DMS153 treated with DMSO at 0.1 percent for 48 hours (cell line): ENCODE data around the gene ZFP90.

ENCODE experiments used
- DNase-seq: peaks from one replicate; lab custom pipeline; 2025; ENCODE audit not compliant: unreplicated experiment; lab: John Stamatoyannopoulos, UW

The ZFP90 gene

DNA sequence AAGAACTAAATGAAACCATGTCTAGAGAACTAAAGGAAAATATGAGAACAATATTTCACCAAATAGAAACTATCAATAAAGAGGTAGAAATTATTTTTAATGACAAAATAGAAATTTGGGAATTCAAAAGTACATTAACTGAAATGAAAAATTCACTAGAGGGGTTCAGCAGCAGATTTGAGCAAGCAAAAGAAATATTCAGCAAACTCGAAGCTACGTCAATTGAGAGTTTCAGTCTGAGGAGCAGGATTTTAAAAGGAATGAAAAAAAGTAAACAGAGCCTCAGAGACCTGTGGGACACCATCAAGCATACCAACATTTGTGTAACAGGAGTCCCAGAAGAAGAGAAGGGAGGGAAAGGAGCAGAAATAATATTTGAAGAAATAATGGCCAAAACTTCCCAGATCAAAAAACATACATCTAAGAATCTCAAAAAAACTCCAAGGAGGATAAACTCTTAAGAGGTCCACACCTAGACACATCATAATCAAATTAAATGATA, 38.3 kb downstream of the ZFP90 start:
- DNase-seq, result no peak

DNA sequence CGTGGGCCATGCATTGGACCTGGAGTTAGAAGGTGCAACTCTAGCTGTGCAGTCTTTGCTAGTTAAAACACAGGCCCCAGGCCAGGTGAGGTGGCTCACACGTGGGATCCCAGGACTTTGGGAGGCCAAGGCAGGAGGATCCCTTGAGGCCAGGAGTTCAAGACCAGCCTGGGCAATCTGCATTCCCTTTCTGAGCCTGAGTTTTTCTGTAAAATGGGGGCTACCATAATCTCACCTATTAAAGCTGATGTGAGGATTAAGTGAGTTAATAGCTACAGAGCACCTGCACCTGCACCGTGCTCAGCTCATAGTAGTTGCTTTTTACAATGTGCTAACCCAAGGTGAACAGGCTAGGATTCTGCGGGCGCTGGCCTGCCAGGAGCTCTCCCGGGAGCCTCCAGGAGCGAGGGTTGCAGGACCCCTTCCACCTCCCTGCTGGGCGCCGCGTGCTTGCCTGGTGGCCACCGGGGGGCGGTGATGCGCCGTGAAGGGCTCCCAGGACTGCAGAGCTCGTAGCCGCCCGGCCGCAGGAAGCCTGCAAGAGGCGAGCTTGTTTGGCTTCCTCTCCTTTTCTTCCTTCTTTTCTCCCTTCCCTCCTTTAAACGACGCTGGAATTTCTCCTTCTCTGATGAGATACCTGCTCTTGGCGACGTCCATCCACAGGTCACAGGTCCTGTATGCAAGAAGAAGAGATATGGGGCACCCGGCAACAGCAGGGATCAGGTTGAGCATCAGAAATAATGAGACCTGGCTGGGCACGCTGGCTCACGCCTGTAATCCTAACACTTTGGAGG, 51.3 kb downstream of the ZFP90 start:
- DNase-seq, result no peak

DNA sequence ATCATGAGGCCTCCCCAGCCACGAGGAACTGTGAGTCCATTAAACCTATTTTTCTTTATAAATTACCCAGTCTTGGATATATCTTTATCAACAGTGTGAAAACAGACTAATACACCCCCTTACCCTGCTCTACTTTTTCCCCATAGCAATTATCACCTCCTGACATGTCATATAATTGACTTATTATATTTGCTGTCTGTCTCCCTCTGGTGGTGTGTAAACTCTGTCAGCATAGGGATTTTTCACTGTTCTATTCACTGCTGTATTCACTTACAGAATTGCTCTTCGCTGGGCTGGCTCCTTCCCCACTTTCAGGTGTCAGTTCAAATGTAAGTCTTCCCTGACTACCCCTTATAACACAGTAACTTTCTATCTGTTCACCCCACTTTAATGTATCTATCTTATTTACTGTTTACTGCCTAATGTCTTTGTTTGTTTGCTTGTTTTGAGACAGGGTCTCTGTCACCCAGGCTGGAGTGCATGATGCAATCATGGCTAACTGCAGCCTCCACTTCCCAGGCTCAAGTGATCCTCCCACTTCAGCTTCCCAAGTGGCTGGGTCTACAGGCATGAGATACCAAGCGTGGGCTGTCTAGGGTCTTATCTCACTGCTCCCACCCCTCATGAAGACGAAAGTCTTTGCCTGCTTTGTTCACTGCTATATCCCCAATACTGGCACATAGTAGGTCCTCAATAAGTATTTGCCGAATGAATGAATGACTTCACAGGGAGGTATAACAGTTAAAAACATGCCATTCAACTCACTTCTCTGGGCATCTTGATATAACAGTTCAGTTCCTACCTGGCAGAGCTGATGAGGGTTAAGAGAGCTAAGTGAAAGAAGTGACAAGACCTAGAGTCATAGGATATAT, 53.6 kb downstream of the ZFP90 start:
- DNase-seq, result no peak

DNA sequence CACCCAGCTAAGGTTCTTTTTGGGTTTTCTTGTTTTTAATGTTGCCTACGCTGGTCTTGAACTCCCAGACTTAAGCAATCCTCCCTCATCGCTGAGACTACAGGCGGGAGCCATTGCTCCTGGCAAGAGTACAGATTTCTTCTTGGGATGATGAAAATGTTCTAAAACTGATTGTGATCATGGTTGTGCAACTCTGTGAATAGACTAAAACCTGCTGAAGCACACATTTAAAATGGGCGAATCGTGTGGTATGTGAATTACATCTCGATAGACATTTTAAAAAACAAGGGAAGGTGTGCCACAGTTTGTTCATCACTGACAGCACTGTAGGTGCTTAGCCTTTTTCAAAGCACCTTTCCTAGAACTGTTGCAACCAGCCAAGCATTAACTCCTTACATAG, 57.2 kb downstream of the ZFP90 start:
- DNase-seq, result no peak

DNA sequence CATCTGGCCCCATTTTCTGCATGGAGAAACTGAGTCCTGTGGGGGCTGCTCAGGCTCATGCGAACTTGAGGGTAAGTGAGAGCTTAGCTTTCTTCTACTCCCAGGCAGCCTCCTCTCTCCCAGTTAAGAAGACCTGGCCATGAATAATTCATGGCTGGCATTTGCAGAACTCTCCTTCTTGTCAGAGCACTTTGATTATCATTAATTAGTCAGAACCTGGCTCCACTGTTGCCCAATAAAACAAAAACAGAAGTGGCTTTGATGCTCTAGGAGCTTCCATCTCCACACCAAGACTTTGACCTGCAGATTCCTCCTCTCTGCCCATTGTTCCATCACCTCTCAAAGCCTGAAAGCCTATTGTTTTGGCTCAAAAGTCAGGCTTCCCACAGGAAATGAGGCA, 60.5 kb downstream of the ZFP90 start:
- no peak for DNase-seq

DNA sequence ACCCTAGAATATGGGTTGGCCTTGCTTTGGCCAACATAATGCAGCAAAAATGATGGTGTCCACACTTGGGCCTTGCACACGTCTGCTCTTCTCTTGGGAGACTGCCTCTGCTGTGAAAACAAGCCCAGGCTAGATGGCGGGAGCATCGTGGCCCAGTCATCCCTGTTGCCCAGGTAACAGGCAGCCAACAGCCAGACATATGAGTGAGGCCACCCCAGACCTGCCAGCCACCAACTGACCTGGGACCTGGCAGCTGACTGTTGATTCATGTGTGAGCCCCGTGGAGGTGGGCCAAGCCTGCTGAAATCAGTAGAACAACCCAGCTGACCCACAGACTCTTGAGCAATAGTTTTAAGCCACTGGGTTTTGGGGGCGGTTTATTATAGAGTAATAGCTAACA, 66.7 kb downstream of the ZFP90 start:
- no peak for DNase-seq

DNA sequence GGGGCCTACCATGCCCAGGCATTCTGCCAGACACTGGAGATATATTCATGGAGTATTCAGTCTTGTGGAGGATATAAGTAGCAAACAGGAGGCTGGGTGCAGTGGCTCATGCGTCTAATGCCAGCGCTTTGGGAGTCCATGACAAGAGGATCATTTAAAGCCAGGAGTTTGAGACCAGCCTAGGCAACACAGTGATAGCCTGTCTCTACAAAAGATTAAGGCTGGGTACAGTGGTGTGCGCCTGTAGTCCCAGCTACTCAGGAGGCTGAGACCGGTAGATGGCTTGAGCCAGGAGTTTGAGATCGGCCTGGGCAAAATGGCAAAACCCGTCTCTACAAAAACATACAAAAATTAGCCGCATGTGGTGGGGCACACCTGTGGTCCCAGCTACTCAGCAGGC, 68.4 kb downstream of the ZFP90 start:
- DNase-seq, result no peak

DNA sequence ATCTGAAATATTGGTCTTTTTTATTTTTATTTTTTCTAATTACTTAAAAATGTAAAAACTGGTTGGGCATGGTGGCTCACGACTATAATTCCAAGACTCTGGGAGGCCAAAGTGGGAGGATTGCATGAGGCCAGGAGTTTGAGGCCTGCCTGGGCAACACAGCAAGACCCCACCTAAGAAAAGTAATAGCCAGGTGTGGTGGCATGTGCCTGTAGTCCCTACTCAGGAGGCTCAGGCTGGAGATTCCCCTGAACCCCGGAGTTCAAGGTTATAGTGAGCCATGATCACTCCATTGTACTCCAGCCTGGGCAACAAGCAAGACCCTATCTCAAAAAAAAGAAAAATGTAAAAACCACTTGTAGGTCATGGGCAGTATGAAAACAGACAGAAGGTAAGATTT, 69.2 kb downstream of the ZFP90 start:
- no peak for DNase-seq

DNA sequence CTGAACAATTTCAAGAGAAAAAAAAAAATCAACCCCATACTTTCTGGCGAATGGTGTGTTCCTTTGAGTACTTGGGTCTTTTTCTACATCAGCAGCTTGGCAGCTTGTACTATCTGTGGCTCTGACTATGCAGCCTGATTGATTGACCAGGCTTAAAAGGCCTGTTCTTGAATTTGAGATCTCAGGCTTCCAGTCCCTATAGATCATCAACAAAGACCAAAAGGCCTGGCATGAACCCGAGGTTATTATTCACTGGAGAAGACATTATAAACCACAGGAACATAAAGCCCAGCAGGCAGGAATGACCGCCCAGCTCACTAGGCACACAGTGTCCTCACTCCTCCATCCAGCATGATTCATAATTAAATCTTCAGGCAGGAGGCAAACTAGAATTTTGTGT, 73.9 kb downstream of the ZFP90 start:
- DNase-seq, result no peak

DNA sequence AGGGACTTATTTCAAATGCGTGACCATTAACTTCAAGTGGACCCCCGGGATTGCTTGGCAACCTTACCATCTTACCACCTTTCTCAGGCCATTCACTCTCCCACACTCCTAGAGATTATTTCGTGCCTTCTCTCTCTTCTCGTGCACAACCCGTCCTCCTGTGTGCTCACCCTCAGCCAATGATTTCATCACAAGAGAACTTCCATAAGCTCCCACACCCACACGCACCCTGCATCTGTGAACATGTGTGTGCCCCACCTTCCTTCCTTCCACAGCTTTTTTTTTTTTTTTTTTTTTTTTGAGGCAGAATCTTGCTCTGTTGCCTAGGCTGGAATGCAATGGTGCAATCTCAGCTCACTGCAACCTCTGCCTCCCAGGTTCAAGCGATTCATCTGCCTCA, 78.6 kb downstream of the ZFP90 start:
- no peak for DNase-seq
